ENCODE data around the gene NDC80.

NDC80 gene

GRCh38 chr18:2571200-2572170 is at the start of gene NDC80, which contains the start of gene METTL4:
Gene NDC80 (plus strand): TSS chr18:2571557. CDS start chr18:2572986, 1,429 bp downstream.
Gene METTL4 (minus strand): TSS chr18:2571505. CDS start chr18:2567216, 4,289 bp downstream.
- TF ChIP-seq POLR2A (IDR thresholded peaks at IDR 0.05; ENCODE audit: low read length), result peak; percentile 85
- TF ChIP-seq GATA1 (IDR thresholded peaks at IDR 0.05; ENCODE audit: low read depth, low read length), result no peak
- DNase-seq, result peak; percentile 97 to 99

- DNase-seq, result no peak
- TF ChIP-seq GATA1 (IDR thresholded peaks at IDR 0.05; ENCODE audit: low read depth, low read length), result no peak
- no peak for TF ChIP-seq POLR2A (IDR thresholded peaks at IDR 0.05; ENCODE audit: low read length)
Observed at GRCh38 chr18:2522112-2522511, 49.2 kb upstream of the NDC80 start.

- peak; percentile 26 to 68 for DNase-seq
Observed at GRCh38 chr18:2524794-2525198, 46.6 kb upstream of the NDC80 start.

GRCh38 chr18:2526329-2526728 is 45.0 kb upstream of the NDC80 start:
- no peak for DNase-seq
- no peak for TF ChIP-seq GATA1 (IDR thresholded peaks at IDR 0.05; ENCODE audit: low read depth, low read length)
- TF ChIP-seq POLR2A (IDR thresholded peaks at IDR 0.05; ENCODE audit: low read length), result no peak

- no peak for DNase-seq
- TF ChIP-seq POLR2A (IDR thresholded peaks at IDR 0.05; ENCODE audit: low read length) (no peak), GATA1 (IDR thresholded peaks at IDR 0.05; ENCODE audit: low read depth, low read length) (no peak)
Observed at GRCh38 chr18:2529154-2529553, 42.2 kb upstream of the NDC80 start.

- TF ChIP-seq POLR2A (IDR thresholded peaks at IDR 0.05; ENCODE audit: low read length), result no peak
- TF ChIP-seq GATA1 (IDR thresholded peaks at IDR 0.05; ENCODE audit: low read depth, low read length), result no peak
- DNase-seq, result peak in 1 of 2 experiments; percentile 24
Observed at GRCh38 chr18:2531751-2532150, 39.6 kb upstream of the NDC80 start.

GRCh38 chr18:2532797-2533196 is 38.6 kb upstream of the NDC80 start:
- TF ChIP-seq GATA1 (IDR thresholded peaks at IDR 0.05; ENCODE audit: low read depth, low read length), result no peak
- no peak for TF ChIP-seq POLR2A (IDR thresholded peaks at IDR 0.05; ENCODE audit: low read length)

GRCh38 chr18:2534906-2535305 is 36.5 kb upstream of the NDC80 start:
- no peak for TF ChIP-seq POLR2A (IDR thresholded peaks at IDR 0.05; ENCODE audit: low read length)
- no peak for TF ChIP-seq GATA1 (IDR thresholded peaks at IDR 0.05; ENCODE audit: low read depth, low read length)
- DNase-seq, result no peak

More at GRCh38 chr18:2532797-2533196, 38.6 kb upstream of the NDC80 start:
- no peak for DNase-seq

- TF ChIP-seq GATA1 (IDR thresholded peaks at IDR 0.05; ENCODE audit: low read depth, low read length), result no peak
- TF ChIP-seq POLR2A (IDR thresholded peaks at IDR 0.05; ENCODE audit: low read length), result no peak
- no peak for DNase-seq
Observed at GRCh38 chr18:2535419-2535910, 35.9 kb upstream of the NDC80 start.

- TF ChIP-seq POLR2A (IDR thresholded peaks at IDR 0.05; ENCODE audit: low read length) (no peak), GATA1 (IDR thresholded peaks at IDR 0.05; ENCODE audit: low read depth, low read length) (no peak)
- no peak for DNase-seq
Observed at GRCh38 chr18:2536063-2536462, 35.3 kb upstream of the NDC80 start.

GRCh38 chr18:2536493-2536892 is 34.9 kb upstream of the NDC80 start:
- no peak for TF ChIP-seq GATA1 (IDR thresholded peaks at IDR 0.05; ENCODE audit: low read depth, low read length)
- TF ChIP-seq POLR2A (IDR thresholded peaks at IDR 0.05; ENCODE audit: low read length), result no peak
- no peak for DNase-seq

GRCh38 chr18:2537296-2537695 is 34.1 kb upstream of the NDC80 start:
- TF ChIP-seq GATA1 (IDR thresholded peaks at IDR 0.05; ENCODE audit: low read depth, low read length) (no peak), POLR2A (IDR thresholded peaks at IDR 0.05; ENCODE audit: low read length) (no peak)
- DNase-seq, result no peak

GRCh38 chr18:2538236-2538635 is 33.1 kb upstream of the NDC80 start:
- no peak for DNase-seq
- TF ChIP-seq POLR2A (IDR thresholded peaks at IDR 0.05; ENCODE audit: low read length) (no peak), GATA1 (IDR thresholded peaks at IDR 0.05; ENCODE audit: low read depth, low read length) (no peak)

- no peak for DNase-seq
- TF ChIP-seq GATA1 (IDR thresholded peaks at IDR 0.05; ENCODE audit: low read depth, low read length), result no peak
- no peak for TF ChIP-seq POLR2A (IDR thresholded peaks at IDR 0.05; ENCODE audit: low read length)
Observed at GRCh38 chr18:2538844-2539243, 32.5 kb upstream of the NDC80 start.

- no peak for DNase-seq
- TF ChIP-seq POLR2A (IDR thresholded peaks at IDR 0.05; ENCODE audit: low read length) (no peak), GATA1 (IDR thresholded peaks at IDR 0.05; ENCODE audit: low read depth, low read length) (no peak)
Observed at GRCh38 chr18:2540575-2540974, 30.8 kb upstream of the NDC80 start.

GRCh38 chr18:2541925-2542563 is 29.3 kb upstream of the NDC80 start:
- DNase-seq, result peak; percentile 41 to 63

Measured in erythroblast (primary cell).